Stimulated activated CD8-positive, alpha-beta memory T cell treated with anti-CD3 and anti-CD28 coated beads, Interleukin-12 subunit alpha, Interleukin-12 subunit beta, amount 100 ng/mL, for 1 hour (primary cell): ENCODE results near the gene TRAPPC10.

Experiments
- DNase-seq: peaks from one replicate; pipeline ENCODE4 v3.0.0-alpha.2; 2020; ENCODE audit warnings: low read depth

TRAPPC10 gene

DNA sequence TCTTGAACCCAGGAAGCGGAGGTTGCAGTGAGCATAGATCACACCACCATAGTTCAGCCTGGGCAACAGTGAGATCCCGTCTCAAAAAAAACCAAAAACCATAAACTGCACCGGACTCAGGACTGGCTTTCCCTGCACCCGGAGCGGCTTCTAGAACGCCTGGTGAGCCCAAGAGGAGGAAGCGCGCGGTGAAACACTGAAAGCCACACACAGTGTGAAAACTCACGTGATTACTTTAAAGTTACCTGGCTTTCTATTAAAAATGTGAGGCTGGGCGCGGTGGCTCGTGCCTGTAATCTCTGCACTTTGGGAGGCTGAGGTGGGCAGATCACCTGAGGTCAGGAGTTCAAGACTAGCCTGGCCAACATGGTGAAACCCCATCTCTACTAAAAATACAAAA, 7.0 kb upstream of the TRAPPC10 start:
- no peak for DNase-seq

DNA sequence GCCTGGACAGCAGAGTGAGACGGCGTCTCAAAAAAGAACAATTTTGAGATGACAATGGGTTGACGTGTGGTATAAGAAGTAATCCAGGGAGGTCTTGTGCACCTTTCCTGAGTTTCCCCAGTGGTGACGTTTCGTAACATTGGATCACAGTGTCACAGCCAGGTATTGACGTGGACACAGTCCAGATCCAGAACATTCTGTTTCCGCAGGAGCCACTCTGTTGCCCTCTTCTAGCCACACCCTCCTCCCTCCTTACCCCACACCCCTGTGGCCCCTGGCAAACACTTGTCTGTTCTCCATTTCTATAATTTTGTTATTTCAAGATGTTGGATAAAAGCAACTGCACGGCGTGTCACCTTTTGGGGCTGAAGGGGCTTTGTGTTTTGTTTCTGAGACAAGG, 6.5 kb upstream of the TRAPPC10 start:
- DNase-seq, result no peak

DNA sequence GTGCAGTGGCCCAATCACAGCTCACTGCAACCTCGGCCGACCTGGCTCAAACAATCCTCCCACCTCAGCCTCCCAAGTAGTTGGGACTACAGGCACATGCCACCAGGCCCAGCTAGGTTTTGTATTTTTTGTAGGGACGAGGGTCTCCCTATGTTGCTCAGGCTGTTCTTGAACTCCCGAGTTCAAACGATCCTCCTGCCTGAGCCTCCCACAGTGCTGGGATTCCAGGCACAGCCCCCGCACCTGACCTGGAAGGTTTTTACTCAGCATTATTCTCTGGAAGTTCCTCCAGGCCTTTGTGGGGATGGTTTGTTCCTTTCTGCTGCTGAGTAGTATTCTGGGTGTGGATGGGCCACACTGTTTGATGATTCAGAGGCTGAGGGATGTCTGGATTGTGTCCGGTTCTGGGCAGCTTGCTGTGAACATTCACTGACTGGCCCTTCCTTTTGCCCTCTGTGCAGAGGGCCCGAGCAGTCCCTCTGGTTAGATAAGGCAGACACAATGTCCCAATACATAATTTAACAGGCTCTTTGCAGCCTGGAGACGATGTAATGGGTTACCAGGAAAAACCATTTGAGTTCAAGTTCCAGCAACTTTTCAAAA, 6.0 kb upstream of the TRAPPC10 start:
- no peak for DNase-seq

DNA sequence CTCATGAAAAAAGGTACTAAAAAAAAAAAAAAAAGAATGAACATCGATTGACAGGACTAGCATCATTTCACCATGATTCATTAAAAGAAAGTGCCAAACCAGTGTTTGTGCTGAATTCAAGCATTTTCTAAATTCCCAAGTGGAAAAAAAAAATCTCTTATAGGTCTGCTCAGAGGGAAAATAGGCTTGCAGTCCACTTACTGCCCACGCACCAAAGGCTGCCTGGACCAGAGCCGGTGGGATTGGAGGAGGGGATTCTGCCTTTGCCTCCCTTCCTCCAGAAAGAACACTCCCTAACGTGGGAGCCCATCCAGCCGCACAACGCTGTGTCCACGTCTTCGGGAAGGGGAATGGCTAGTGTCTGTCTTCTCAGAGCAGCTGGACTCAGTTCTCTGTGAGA, 5.5 kb upstream of the TRAPPC10 start:
- no peak for DNase-seq

DNA sequence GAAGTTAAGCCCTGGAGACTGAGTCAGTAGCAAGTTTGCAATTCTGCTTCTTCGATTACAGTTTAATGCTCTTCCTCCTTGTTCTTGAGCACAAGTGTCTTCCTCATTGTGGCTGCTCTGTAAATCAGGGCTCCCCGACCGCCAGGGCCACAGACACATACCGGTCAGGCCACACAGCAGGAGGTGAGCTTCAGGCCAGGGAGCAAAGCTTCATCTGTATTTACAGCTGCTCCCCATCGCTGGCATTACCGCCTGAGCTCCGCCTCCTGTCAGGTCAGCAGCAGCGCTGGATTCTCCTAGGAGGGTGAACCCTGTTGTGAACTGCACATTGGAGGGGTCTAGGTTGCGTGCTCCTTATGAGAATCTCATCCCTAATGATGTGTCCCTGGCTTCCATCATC, 1.7 kb upstream of the TRAPPC10 start:
- no peak for DNase-seq

DNA sequence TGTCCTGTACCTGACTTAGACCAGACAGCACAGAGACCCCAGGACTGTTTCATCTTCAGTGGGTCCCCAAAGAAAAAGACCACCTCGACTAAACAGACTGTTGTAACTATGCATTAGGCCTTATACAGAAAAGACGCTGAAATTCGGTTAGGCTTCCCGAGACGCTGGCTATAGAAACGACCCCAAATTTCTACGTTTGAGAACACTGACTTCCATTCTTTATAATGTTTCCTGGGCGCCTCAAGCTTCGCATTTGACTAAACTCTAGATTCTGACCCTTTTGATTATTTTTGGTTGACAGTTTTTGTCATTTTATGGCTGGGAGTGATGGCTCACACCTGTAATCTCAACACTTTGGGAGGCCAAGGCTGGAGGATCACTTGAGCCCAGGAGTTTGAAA, 986 bp upstream of the TRAPPC10 start:
- no peak for DNase-seq

DNA sequence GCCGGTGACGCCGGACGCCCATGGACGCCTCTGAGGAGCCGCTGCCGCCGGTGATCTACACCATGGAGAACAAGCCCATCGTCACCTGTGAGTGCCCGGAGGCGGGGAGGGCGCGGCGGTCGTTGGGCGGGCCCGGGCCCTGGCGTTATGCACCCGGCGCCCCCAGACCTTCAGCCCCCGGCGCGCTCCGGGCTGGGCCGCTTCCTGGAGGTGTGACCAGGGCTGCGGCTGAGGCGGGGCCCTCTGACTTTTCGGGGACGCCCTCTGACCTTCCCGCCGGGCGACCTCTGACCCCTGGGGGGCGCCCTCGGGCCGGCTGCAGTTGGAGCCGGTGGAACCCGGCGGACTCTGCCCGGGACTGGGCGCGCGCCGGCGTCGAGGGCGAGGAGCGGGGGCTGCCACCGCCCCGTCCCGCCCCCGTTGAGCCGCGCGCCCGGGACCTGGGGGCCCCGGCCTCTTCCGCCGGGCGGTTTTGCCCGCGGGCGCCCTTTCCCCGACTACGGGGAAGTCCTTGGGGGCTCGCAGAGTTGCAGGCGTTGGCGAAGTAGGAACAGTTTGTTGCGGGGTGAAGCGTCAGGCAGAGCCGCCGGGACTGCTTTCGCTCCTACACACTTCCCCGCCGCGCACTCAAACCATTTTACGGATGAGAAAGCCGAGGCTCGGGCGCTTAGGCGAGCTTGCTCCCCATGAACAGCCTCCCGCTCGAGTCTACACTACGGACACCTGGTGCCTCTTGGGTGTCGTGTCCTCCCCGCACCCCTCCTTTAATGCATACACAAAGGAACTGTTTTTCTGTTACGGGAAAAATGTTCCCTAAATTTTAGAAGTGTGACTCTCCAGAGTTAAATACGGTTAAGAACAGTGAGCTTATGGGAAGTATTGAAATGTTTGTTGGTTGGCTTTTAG, 618 bp downstream of the TRAPPC10 start:
- peak; percentile 66 for DNase-seq

DNA sequence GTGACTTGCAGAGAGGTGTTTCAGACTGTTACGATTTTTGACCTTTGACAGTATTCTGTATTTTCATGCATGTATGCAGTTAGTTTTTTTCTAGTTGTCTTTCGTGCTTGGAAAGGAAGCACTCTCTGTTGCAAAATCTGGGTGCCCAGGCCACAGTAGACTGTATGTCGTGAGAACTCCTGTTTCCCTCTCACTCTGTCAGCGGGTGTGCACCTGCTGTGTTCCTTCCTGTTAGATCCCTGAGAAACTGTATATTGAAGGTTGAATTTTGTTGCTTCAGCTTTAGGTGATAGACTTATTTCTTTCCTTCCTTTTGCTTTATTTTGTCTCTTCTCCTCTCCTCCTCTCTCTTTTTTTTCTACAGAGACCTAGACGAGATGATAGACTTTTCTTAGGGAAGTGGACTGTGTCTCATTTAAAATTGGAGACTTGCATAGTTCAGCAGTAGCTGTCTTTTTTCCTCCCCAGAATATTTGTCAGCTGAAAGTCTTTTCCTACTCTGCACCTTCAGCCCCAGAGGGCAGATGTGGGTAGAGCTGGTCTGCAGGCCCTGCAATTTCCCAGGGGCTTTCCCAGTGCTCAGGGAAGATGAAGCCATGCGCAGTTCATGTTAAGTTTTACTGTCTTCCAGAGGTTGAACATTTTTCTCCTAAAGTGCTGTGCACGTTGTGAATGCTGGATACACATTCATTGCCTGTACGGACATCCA, 1.4 kb downstream of the TRAPPC10 start:
- no peak for DNase-seq

DNA sequence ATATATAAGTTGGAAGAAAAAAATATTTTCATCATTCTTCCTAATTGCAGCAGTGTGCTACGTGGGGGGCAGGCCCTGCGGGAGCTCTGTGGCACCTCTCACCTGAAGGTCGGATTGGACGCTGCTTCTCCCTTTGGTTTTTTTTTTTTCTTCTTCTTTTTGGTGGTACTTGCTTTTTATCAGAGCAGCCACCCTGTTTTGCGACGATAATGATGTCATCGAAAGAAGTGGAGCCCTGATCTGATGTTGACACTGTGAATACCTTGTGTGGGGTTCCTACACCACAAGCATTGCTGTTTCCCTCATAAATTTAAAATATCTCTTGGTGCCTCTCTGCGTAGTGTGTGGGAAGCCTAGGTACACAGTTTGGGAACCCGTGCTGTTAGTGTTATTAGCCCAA, 5.5 kb downstream of the TRAPPC10 start:
- DNase-seq, result no peak

DNA sequence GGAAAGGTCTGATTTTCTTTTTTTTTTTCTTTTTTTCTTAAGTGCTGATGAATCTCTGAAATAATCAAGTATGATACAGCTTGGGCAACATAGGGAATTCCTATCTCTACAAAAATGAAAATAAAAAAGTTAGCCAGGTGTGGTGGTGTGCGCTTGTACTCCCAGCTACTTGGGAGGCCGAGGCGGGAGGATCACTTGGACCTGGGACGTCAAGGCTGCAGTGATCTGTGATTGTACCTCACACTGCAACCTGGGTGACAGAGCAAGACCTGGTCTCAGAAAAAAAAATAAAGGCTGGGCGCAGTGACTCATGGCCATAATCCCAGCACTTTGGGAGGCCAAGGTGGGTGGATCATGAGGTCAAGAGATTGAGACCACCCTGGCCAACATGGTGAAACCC, 6.0 kb downstream of the TRAPPC10 start:
- no peak for DNase-seq

DNA sequence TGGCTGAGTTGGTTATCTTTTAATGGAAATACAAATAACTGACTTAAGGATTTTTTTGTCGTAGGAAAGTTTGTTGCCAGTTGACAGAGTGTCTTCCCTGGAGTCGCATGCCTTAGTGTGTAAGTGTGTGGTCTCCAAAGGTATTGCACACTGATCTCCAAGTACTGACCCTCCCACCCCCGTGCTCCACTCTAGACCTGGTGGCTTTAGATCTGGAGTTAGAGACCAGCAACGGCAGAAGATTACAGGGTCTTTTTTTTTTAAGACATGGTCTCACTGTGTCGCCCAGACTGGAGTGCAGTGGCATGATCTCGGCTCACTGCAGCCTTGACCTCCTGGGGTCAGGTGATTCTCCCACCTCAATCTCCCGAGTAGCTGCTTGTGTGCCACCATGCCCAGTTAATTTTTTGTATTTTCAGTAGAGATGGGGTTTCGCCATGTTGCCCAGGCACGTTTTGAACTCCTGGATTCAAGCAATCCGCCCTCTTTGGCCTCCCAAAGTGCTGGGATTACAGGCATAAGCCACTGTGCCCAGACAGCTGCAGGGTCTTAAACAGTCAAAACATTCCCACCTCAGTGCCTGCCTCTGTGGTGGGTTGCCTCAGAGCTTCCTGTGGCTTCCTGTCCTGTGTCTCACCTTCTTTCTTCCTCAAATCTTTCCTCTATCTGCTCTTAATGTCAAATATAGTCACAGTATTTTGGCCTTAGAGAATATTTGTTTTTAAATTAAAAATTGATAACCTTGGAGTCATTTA, 6.9 kb downstream of the TRAPPC10 start:
- DNase-seq, result no peak

DNA sequence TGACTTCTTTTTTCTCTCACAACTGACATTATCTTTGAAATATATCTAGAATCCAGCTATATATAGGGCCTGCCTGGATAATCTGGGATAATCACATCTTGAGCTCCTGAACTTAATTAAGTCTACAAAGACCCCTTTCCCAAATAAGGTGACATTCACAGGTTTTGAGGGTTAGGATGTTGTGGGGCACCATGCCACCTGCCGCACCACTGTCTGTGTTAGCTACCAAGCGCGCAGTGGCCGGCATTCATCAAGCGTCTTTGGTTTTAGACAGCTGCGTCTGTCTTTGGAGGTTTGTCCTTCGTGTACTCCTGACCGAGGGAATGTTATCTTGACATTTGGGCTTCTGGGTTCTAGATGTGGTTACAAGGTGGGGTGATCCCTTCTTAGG, 7.5 kb downstream of the TRAPPC10 start:
- no peak for DNase-seq

DNA sequence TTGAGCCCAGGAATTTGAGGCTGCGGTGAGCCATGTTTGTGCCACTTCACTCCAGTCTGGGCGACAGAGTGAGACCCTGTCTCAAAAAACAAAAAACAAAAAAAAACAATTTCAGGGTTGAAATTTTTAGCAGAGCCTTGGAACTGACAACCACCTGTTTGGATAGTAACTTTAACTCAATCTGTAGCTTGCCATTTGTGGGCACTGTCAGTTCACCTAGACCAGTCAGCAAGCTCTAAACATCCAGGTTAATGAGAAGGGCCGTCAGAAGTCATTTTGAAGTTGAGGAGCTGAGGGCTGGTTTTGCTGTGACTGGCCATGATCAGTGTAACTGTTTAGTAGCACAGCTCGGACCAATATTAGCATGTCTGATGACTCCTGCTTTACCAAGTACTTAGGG, 8.4 kb downstream of the TRAPPC10 start:
- no peak for DNase-seq

DNA sequence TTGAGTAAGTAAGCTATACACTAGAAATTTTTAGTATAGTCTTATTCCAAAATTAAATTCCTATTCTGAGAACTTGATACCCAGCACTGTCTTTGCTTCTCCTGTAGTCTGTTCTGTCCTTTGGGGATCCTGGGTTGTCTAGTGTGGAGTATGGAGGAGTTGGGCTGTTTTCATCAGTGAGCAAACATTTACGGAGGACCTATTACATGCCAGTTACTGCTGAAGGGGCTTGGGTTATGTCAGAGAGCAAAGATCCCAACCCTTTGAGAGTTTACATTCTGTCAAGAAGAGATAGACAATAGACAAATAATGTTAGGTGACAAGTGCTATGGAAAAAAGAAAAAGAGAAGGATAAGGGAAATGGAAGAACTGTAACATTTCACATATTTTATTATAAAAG, 9.0 kb downstream of the TRAPPC10 start:
- no peak for DNase-seq

DNA sequence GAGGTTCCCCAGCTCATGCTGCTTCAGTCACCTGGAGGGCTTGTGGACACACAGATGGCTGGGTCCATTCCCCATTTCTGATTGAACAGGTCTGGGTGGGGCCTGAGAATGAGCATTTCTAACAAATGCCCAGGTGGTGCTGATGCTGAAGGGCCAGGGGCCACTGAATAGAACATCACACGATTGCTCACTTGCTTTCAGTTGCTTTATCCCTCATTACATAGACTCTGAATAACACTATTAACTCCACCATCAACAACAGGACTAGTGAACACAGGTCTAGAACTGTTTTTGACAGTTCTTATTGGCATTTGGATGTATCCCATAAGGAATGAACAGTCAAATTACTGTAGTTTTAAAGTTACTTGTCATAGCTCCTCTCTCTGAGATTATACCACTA, 12.1 kb downstream of the TRAPPC10 start:
- DNase-seq, result no peak

DNA sequence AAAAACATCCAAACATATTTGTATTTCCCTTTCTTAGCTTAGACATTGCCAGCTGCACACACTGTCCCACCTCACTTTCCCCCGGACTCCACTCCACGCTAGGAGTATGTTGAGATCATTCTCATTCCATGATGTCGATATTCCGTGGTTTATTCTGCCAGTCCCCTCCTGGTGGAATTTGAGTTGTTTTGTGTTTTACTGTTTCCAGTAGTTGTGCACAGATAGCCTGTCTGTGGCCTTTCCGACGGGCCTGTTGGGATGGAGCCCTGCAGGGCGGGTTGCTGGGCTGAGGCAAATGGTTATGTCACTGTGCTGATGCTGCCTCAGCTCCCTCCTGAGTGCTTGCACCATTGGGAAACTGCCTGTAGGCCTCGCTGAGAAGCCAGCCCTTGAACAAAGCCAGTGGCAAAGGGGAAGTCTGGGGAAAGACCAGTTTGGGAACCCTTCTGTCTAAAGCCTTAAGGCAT, 12.8 kb downstream of the TRAPPC10 start:
- no peak for DNase-seq

DNA sequence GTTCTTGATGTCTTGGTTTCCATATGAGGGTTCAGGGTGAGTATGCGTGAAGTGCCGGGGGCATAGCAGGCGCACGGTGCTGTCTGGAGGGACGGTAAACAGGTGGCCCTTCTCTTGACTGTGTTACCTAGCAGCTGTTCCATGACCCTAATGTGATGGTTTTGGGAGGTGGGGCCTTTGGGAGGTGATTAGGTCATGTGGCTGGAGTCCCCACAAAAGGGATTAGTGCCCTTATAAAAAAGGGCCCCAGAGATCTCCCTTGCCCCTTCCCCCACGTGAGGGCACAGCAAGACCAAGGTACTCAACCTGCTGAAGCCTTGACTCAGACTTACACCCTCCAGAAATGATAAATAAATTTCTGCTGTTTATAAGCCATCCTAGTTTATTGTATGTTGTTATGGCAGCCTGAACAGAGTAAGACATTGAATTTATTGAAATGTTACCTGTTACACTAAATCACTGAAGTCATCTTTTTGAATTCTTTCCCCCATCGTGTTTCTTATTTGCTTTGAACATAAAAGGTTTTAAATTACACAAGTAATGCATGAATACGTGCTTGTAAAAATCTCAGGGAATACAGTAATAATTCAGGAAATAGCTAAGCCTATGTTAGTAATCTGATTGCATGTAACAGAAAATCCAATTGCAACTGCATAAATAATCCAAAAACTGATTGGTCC, 15.6 kb downstream of the TRAPPC10 start:
- DNase-seq, result no peak

DNA sequence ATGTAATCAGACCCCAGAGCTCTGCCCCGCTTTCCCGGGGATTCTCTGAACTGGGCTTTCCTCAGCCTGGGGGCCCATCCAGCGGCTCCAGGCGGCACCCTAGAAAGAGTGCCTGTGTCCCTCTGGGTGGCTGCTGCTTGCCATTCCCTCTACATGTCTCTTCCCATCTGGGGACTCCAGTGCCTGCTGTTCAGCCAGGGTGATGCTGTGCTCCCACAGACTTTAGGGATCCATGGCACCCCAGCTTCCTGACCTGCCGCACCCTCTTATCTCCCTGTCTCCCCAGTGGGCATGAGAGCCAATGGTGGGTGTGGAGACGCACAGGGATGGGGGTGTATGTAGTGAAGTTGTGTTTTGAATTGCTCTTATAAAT, 16.2 kb downstream of the TRAPPC10 start:
- DNase-seq, result no peak

DNA sequence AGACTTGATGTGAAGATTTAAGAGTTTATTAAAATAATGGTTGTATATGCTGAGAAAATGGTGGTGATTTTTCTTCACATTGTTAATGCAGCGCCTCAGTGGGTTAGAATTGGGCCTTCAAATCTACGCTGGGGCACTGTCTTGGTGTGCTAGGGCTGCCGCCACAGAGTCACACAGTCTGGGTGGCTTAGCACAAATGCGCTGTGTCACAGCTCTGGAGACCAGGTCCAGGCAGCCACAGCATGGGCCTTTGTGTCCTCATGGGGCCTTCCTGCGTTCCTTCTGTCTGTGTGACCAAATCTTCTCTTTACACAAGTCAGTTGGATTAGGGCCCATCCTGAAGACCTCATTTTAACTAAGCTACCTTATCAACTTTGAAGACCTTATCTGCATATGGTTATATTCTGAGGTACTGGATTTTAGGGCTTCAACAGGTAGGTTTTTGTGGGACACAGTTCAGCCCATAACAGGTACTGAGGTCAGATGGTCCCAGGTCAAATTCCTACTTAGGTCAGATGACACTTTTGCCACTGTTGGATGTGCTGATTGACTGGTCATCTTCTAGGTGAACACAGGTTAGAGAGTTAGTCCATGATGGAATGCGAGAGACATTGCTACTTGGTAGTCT, 17.5 kb downstream of the TRAPPC10 start:
- DNase-seq, result no peak

DNA sequence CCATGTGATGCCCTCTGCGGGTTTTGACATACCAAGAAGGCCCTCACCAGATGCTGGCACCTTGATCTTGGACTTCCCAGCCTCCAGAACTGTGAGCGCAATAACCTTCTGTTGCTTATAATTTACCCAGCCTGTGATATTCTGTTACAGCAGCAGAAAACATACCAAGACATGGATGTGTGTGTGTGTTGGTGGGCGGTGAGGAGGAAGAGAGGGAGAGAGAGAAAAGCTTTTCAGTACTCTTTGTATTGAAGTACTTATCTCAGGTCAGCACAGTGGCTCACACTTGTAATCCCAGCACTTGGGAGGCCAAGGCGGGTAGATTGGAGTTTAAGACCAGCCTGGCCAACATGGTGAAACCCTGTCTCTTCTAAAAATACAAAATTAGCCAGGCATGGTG, 23.1 kb downstream of the TRAPPC10 start:
- no peak for DNase-seq

DNA sequence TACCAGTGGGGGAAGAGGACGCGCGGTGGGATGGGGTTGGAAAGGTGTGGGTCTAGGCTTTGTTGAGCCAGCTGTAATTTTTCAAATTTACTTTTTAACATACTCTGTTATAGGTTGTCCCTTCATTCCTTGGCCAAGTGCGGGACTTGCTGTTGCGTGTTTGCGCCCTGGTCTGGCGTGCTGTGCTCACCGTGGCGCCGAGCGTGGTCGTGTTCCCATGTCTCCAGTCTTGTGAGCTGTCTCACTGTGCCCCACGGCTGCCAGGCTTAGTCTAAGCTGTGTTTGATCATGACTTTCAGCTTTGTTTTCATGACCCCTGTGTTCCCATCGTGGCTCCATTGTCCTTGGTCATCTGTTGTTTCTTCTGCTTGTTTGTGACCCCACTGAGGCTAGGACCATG, 26.0 kb downstream of the TRAPPC10 start:
- no peak for DNase-seq
